ENCODE measurements around the gene NEURL1B. TPM values are rescaled to one million over a fixed set of nuclear protein-coding genes. Genes with fewer than 3 reads are reported as not detected.

NEURL1B gene
- total RNA-seq, 2 experiments from 2014 or later: 0.32 to 0.57 TPM

DNA sequence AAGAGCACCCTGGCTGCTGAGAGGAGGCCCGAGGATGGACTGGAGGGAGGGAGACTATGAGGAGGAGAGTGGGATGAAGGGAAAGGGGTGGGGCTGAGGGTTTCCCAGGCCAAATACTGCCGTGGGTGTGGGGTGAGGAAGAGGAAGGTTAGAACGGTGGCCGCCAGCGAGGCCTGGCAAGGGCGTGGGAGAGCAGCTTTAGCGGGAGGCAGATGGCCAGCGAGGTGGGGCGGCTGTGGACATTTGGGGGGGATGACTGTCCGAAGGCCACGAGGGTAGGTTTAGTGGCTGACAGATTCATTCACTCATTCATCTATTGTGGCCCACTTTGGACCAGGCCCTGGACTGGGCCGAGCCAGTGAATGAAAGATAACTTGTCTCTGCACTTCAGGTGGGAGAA lies 47.8 kb upstream of the NEURL1B start:
- Histone ChIP-seq H3K4me3 (ENCODE audit: low read depth, low read length, poor library complexity, severe bottlenecking) (no peak overlapping the region), H3K36me3 (ENCODE audit: insufficient read depth, low read length) (no peaks in the 10 kb centered on the region), H2AFZ (ENCODE audit: low read length) (no peak overlapping the region), H3K4me2 (ENCODE audit: low read length) (no peak overlapping the region), H3K79me2 (ENCODE audit: insufficient read depth, low read depth, low read length) (no peaks in the 10 kb centered on the region), H3K27ac (ENCODE audit: low read depth, low read length, poor library complexity, severe bottlenecking) (no peak overlapping the region), H3K4me1 (ENCODE audit: insufficient read depth, low read length, poor library complexity, severe bottlenecking) (no peaks in the 10 kb centered on the region), H4K20me1 (ENCODE audit: insufficient read depth, low read length) (no peaks in the 10 kb centered on the region), H3K9me2 (ENCODE audit: insufficient read depth, low read length) (no peaks in the 10 kb centered on the region), H3K9me3 (ENCODE audit: low read length) (no peaks in the 10 kb centered on the region)
- TF ChIP-seq EZH2phosphoT487 (IDR thresholded peaks at IDR 0.05; ENCODE audit: borderline replicate concordance, low read depth, low read length): no peak
- TF ChIP-seq, protein P1, sequence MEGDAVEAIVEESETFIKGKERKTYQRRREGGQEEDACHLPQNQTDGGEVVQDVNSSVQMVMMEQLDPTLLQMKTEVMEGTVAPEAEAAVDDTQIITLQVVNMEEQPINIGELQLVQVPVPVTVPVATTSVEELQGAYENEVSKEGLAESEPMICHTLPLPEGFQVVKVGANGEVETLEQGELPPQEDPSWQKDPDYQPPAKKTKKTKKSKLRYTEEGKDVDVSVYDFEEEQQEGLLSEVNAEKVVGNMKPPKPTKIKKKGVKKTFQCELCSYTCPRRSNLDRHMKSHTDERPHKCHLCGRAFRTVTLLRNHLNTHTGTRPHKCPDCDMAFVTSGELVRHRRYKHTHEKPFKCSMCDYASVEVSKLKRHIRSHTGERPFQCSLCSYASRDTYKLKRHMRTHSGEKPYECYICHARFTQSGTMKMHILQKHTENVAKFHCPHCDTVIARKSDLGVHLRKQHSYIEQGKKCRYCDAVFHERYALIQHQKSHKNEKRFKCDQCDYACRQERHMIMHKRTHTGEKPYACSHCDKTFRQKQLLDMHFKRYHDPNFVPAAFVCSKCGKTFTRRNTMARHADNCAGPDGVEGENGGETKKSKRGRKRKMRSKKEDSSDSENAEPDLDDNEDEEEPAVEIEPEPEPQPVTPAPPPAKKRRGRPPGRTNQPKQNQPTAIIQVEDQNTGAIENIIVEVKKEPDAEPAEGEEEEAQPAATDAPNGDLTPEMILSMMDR (conservative IDR thresholded peaks at IDR 0.05; ENCODE audit: low read length): no peak
- POLR2A ChIA-PET: no interaction called here
- BruUV-seq (replicated peaks): no TSS peak
- DNase-seq (ENCODE audit: low spot score): no peak
- intact Hi-C loops (cut with micrococcal nuclease; ENCODE audit: unreplicated experiment): no loop called here
- CTCF ChIA-PET (ENCODE audit: unreplicated experiment): no interaction called here

GRCh38 chr5:172593721-172594235 lies 47.3 kb upstream of the NEURL1B start:
- Histone ChIP-seq H3K9me3 (ENCODE audit: low read length) (no peaks in the 10 kb centered on the region), H3K36me3 (ENCODE audit: insufficient read depth, low read length) (no peaks in the 10 kb centered on the region), H3K27ac (ENCODE audit: low read depth, low read length, poor library complexity, severe bottlenecking) (no peak overlapping the region), H3K4me1 (ENCODE audit: insufficient read depth, low read length, poor library complexity, severe bottlenecking) (no peaks in the 10 kb centered on the region), H3K9me2 (ENCODE audit: insufficient read depth, low read length) (no peaks in the 10 kb centered on the region), H3K79me2 (ENCODE audit: insufficient read depth, low read depth, low read length) (no peaks in the 10 kb centered on the region), H2AFZ (ENCODE audit: low read length) (no peak overlapping the region), H3K4me2 (ENCODE audit: low read length) (no peak overlapping the region), H4K20me1 (ENCODE audit: insufficient read depth, low read length) (no peaks in the 10 kb centered on the region), H3K4me3 (ENCODE audit: low read depth, low read length, poor library complexity, severe bottlenecking) (no peak overlapping the region)
- no TSS peak for BruUV-seq (replicated peaks)
- no peak for DNase-seq (ENCODE audit: low spot score)
- TF ChIP-seq, protein P1 (conservative IDR thresholded peaks at IDR 0.05; ENCODE audit: low read length): no peak
- TF ChIP-seq EZH2phosphoT487 (IDR thresholded peaks at IDR 0.05; ENCODE audit: borderline replicate concordance, low read depth, low read length): no peak
- intact Hi-C loops (cut with micrococcal nuclease; ENCODE audit: unreplicated experiment): no loop called here
- CTCF ChIA-PET (ENCODE audit: unreplicated experiment): no interaction called here
- POLR2A ChIA-PET: no interaction called here

DNA sequence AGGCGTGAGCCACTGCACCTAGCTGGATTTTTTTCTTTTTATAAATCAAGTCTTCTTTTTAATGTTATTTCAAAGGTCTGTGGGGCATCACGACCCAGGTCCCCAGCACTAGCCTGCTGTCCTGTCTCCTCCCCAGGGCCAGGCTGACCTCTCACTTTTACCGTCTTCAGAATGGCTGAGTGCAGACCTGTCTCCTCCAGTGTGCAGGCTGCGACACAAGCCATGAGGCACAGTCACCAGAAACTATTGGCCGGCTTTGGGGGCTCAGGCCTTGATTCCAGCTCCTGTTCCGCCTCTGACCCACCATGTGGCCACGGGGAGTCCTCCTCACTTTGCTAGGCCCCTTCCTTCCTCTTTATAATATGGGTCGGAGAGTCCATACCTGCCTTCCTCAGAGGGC lies 46.6 kb upstream of the NEURL1B start:
- intact Hi-C loops (cut with micrococcal nuclease; ENCODE audit: unreplicated experiment): no loop called here
- H4K20me1 ChIP-seq (ENCODE audit: insufficient read depth, low read length): no peaks in the 10 kb centered on the region
- H3K36me3 ChIP-seq (ENCODE audit: insufficient read depth, low read length): no peaks in the 10 kb centered on the region
- H3K9me2 ChIP-seq (ENCODE audit: insufficient read depth, low read length): no peaks in the 10 kb centered on the region
- no peaks in the 10 kb centered on the region for H3K79me2 ChIP-seq (ENCODE audit: insufficient read depth, low read depth, low read length)
- no peak overlapping the region for H3K27ac ChIP-seq (ENCODE audit: low read depth, low read length, poor library complexity, severe bottlenecking)
- POLR2A ChIA-PET: no interaction called here
- H3K4me2 ChIP-seq (ENCODE audit: low read length): no peak overlapping the region
- no TSS peak for BruUV-seq (replicated peaks)
- H2AFZ ChIP-seq (ENCODE audit: low read length): no peak overlapping the region
- no peaks in the 10 kb centered on the region for H3K4me1 ChIP-seq (ENCODE audit: insufficient read depth, low read length, poor library complexity, severe bottlenecking)
- no peak for TF ChIP-seq EZH2phosphoT487 (IDR thresholded peaks at IDR 0.05; ENCODE audit: borderline replicate concordance, low read depth, low read length)
- TF ChIP-seq, protein P1 (conservative IDR thresholded peaks at IDR 0.05; ENCODE audit: low read length): no peak
- no peaks in the 10 kb centered on the region for H3K9me3 ChIP-seq (ENCODE audit: low read length)
- CTCF ChIA-PET (ENCODE audit: unreplicated experiment): no interaction called here
- H3K4me3 ChIP-seq (ENCODE audit: low read depth, low read length, poor library complexity, severe bottlenecking): no peak overlapping the region
- DNase-seq (ENCODE audit: low spot score): no peak
